Karpas-422 (cell line): ENCODE data around the gene OLFML2B. TPM values are rescaled to one million over a fixed set of nuclear protein-coding genes. Genes with fewer than 3 reads are reported as not detected.

ENCODE experiments used
- DNase-seq: peaks from one replicate; pipeline ENCODE4 v3.0.0-alpha.2; 2015
- H2AFZ ChIP-seq: fragments of 200-600 bp; sonication (generic); 2 replicates; pipeline ENCODE4 v1.6.1; 2014; ENCODE audit warnings: antibody characterized with exemption, low read length, mixed read lengths
- H3K27ac ChIP-seq: fragments of 200-600 bp; sonication (generic); 2 replicates; pipeline ENCODE4 v1.5.1; 2014; ENCODE audit warnings: mild to moderate bottlenecking, low read length, moderate library complexity
- H3K27me3 ChIP-seq: fragments of 200-600 bp; sonication (generic); 2 replicates; pipeline ENCODE4 v1.6.1; 2014; ENCODE audit warnings: low read length, mixed read lengths
- H3K36me3 ChIP-seq: fragments of 200-600 bp; sonication (generic); 2 replicates; pipeline ENCODE4 v1.6.1; 2014; ENCODE audit warnings: low read length, mixed read lengths; ENCODE audit not compliant: insufficient read depth
- H3K4me1 ChIP-seq: fragments of 200-600 bp; sonication (generic); 2 replicates; pipeline ENCODE4 v1.6.1; 2014; ENCODE audit warnings: mild to moderate bottlenecking, low read length, mixed read lengths
- H3K4me2 ChIP-seq: fragments of 200-600 bp; sonication (generic); 2 replicates; pipeline ENCODE4 v1.6.1; 2014; ENCODE audit warnings: low read length, low read depth, mild to moderate bottlenecking; ENCODE audit not compliant: poor library complexity, severe bottlenecking
- H3K4me3 ChIP-seq: fragments of 200-600 bp; sonication (generic); 2 replicates; pipeline ENCODE4 v1.5.1; 2014; ENCODE audit warnings: mild to moderate bottlenecking, antibody characterized with exemption, low read length, mixed read lengths
- H3K79me2 ChIP-seq: fragments of 200-600 bp; sonication (generic); 2 replicates; pipeline ENCODE4 v1.6.1; 2014; ENCODE audit warnings: mild to moderate bottlenecking, low read length, mixed read lengths
- H3K9ac ChIP-seq: fragments of 200-600 bp; sonication (generic); 2 replicates; pipeline ENCODE4 v1.6.0; 2014; ENCODE audit warnings: low read length
- H3K9me2 ChIP-seq: fragments of 200-600 bp; sonication (generic), shearing (Covaris generic); replicated peaks from 2 replicates; pipeline ENCODE4 v1.6.0; 2014; ENCODE audit warnings: mild to moderate bottlenecking, low read length, moderate library complexity; ENCODE audit not compliant: insufficient read depth
- H3K9me3 ChIP-seq: fragments of 300-700, 200-600 bp; sonication (generic); 2 replicates; pipeline ENCODE4 v1.6.1; 2014; ENCODE audit warnings: low read length, mixed read lengths
- H4K20me1 ChIP-seq: fragments of 200-600 bp; sonication (generic); 2 replicates; pipeline ENCODE4 v1.6.1; 2014; ENCODE audit warnings: mild to moderate bottlenecking, antibody characterized with exemption, low read length, low read depth; ENCODE audit not compliant: insufficient read depth
- total RNA-seq: library from RNA; depleted of rRNA; stranded (reverse); fragments of >200 nt; shearing (Covaris generic); gene quantifications from 2 replicates; pipeline ENCODE4 v1.2.3, GENCODE V29; 2014; ENCODE audit warnings: low replicate concordance

The OLFML2B gene
- total RNA-seq, 1 experiment from 2014 or later = not detected

DNA sequence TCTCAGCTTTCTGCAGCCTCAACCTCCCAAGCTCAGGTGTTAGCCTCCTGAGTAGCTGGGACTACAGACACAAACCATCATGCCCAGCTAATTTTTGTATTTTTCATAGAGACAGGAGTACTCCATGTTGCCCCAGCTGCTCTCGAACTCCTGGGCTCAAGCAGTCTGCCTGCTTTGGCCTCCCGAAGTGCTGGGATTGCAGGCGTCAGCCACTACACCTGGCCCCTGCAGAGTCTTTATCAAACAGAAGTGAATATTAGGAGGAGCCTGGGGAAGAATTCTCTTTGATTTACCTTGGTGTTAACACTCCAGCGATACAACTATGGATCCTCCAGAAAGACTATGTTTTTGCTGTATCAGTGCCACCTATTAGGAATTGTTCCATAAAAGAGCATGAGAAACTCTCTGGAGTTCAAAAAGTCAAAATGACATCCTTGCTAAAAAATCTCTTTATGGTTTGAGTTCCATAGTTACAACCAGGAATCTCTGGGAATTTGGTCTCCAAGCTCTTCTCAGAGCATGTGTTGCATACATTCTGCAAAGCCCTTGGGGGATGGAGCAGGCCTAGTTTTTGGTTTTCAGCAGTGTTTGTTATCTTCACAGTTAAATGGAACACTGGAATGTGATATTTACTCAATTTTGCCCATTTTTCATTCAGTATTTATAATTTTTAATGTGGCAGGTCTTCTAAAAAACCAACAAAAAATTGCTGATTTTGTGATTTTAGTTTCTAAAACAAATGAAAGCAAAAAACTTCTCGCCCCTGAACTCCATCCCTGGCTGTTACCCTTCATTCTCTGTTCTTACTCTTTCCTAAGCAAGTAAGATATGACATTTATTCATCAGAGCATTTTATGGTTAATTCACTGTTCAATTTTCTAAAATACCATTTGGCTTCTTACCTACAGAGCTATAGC lies 77.3 kb downstream of the OLFML2B start:
- Histone ChIP-seq H3K4me2 (no peak overlapping the region), H4K20me1 (no peaks in the 10 kb centered on the region), H3K27ac (no peak overlapping the region), H3K4me1 (peaks cover 21% of the 10 kb centered on the region), H3K79me2 (no peaks in the 10 kb centered on the region), H3K9me2 (no peaks in the 10 kb centered on the region), H3K27me3 (no peaks in the 10 kb centered on the region), H3K4me3 (no peak overlapping the region), H3K9ac (no peak overlapping the region), H3K36me3 (0 out of 2 replicates have a peak, but pooled peaks cover 3% of the 10 kb centered on the region), H2AFZ (no peak overlapping the region), H3K9me3 (no peaks in the 10 kb centered on the region)
- DNase-seq = no peak

DNA sequence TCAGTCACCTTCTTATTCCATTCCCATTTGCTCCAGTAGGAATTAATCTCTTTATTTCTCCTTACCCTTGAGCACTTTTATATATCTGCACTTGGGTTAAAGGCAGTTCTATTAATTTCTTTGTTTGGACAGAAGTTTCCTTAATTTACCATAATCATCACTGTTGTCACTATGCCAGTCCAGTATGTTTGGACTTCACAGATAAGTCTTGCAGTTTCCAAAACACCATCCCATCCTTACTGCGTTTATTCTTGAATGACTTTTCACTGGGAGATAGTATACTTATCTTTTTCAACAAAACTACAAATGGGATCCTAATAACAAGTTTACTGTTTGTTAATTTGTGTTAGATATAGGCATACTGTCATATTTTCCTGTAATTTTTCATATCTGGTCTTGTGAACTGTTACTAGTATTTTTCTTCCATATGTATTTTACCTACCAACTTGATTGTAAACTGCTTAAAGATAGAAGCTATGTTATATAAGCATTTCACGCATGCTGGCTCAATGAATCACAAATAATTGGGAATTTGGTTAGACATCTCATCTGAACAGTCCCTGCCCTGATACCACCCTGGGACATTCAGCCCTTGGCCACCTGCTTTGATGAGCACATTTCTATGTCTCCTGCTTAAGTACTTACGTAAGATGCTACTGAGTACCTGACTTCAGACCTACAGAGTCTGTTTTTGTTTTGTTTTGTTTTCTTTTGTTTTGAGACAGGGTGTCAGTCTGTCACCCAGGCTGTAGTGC lies 78.2 kb downstream of the OLFML2B start:
- Histone ChIP-seq H2AFZ (no peak overlapping the region), H3K4me3 (no peak overlapping the region), H3K79me2 (no peaks in the 10 kb centered on the region), H3K9me3 (no peaks in the 10 kb centered on the region), H3K27ac (no peak overlapping the region), H3K9me2 (no peaks in the 10 kb centered on the region), H3K27me3 (no peaks in the 10 kb centered on the region), H3K4me1 (peaks cover 16% of the 10 kb centered on the region), H3K36me3 (0 out of 2 replicates have a peak, but pooled peaks cover 3% of the 10 kb centered on the region), H3K4me2 (no peak overlapping the region), H3K9ac (no peak overlapping the region), H4K20me1 (no peaks in the 10 kb centered on the region)
- no peak for DNase-seq

DNA sequence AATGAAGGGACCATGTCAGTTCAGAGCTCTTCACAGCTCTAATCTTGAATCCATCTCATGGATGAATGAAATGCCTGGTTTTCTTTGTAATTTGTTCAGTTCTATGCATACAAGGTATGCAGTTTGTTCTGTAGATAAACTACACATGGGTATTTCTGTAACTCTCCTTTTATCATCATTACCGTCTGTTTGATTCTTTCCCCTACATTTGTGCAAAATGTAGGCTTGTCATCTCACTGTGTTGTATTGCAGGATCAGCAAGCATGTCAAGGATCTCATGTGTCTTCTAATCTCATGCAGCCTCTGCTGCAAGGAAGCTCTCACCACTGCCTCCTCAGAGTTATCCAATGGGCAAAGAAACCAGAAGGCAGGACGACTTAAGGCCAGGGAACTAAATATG lies 79.3 kb downstream of the OLFML2B start:
- no peak overlapping the region for H3K4me2 ChIP-seq
- no peaks in the 10 kb centered on the region for H3K9me2 ChIP-seq
- H3K79me2 ChIP-seq = no peaks in the 10 kb centered on the region
- peaks cover 9% of the 10 kb centered on the region for H3K4me1 ChIP-seq
- H3K9me3 ChIP-seq = no peaks in the 10 kb centered on the region
- no peaks in the 10 kb centered on the region for H4K20me1 ChIP-seq
- H3K36me3 ChIP-seq = 0 out of 2 replicates have a peak, but pooled peaks cover 3% of the 10 kb centered on the region
- DNase-seq = no peak
- no peak overlapping the region for H2AFZ ChIP-seq
- no peak overlapping the region for H3K4me3 ChIP-seq
- H3K9ac ChIP-seq = no peak overlapping the region
- no peak overlapping the region for H3K27ac ChIP-seq
- H3K27me3 ChIP-seq = no peaks in the 10 kb centered on the region

DNA sequence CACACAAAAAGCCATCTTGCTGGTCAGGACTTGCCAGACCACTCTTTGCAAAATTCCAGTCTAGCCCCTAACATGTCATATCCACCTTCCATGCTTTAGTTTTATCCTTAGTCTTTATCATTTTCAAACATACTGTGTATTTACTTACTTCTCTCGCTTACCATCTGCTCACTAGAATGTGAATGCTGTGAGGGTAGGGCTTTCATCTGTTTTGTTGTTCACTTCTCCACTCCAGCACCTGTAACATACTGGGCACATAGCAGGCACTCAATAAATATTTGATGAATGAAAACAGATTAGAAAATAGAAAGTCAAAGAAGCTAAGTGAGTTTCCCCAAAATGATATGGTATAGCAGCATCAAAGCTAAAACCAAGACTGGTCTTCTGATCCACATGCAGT lies 79.9 kb downstream of the OLFML2B start:
- H3K27me3 ChIP-seq = no peaks in the 10 kb centered on the region
- H3K79me2 ChIP-seq = no peaks in the 10 kb centered on the region
- peaks cover 2% of the 10 kb centered on the region for H3K4me1 ChIP-seq
- DNase-seq = no peak
- no peaks in the 10 kb centered on the region for H4K20me1 ChIP-seq
- H3K27ac ChIP-seq = no peak overlapping the region
- no peak overlapping the region for H3K4me3 ChIP-seq
- H3K9ac ChIP-seq = no peak overlapping the region
- no peaks in the 10 kb centered on the region for H3K9me2 ChIP-seq
- H3K36me3 ChIP-seq = 0 out of 2 replicates have a peak, but pooled peaks cover 3% of the 10 kb centered on the region
- H3K9me3 ChIP-seq = no peaks in the 10 kb centered on the region
- H3K4me2 ChIP-seq = no peak overlapping the region
- H2AFZ ChIP-seq = no peak overlapping the region

DNA sequence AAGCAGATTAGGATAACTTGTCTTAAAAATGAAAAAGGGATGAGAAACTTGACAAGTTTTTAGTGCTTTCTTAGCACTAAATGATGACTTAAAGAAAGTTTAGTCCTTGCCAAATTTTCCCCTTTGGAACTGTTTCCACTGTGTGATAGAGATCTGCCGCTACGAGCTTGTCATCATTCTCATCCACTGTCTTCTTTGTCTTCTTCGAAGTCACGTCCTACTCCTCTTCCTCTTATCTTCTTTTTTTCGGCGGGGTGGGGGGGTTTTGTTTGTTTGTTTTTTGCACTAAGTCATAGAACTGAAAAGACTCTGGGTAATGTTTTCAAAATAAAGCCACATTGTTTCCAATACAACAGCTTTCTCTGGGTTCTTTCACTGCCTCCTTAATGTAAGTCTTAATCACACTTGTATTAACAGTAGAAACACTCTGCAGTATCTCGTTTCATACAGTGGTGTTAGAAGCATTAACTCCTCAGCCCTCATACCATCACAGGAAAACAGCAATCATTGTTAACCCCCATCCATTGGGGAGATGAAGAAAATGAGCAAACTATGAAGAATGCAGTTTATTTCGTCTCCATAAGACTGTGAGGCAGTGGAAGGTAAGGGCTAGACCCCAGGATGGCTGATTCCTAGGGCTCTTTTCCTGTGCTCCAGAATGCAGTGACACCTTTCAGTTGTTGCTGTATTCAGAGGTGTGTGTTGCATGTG lies 81.8 kb downstream of the OLFML2B start:
- H3K4me2 ChIP-seq = no peak overlapping the region
- DNase-seq = no peak

DNA sequence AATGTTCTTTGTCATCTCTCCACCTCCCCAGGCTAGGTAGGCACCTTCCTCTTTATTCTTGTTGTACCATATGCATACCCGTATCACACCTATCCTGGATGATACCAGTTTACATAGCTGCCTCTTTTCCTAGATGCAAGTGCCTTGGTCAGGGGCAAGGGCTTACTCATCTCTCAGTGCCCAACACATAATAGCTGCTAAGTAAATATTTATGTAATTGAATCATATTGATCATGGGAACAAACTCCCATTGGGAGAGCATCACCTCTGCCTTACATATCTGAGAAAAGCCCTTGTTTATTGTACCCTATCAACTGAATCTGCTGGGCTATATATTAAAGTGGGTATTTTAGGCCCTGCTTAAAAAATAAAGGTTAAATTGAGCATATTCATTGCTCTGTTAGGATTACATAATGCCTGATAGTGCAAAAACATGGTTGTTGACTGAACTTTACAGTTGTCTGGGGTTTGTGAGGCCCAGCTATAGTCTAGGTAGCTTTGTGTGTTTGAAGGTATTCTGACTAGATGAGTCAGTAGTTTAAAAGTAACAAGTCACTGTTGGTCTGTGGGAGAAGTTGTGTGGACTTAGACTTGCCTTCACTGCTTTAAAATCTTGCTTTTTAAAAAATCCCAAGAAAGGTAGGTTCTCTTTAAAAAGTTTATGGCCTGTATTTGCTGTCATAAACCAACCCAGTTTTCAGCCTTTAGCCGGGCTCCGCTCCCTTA lies 82.6 kb downstream of the OLFML2B start:
- Histone ChIP-seq H3K4me3 (no peak overlapping the region), H4K20me1 (no peaks in the 10 kb centered on the region), H2AFZ (no peak overlapping the region), H3K36me3 (0 out of 2 replicates have a peak, but pooled peaks cover 3% of the 10 kb centered on the region), H3K27me3 (no peaks in the 10 kb centered on the region), H3K9ac (no peak overlapping the region), H3K27ac (no peak overlapping the region), H3K9me3 (no peaks in the 10 kb centered on the region), H3K9me2 (no peaks in the 10 kb centered on the region), H3K4me2 (no peak overlapping the region), H3K4me1 (no peaks in the 10 kb centered on the region), H3K79me2 (no peaks in the 10 kb centered on the region)
- no peak for DNase-seq

More for the DNA sequence above, 81.8 kb downstream of the OLFML2B start:
- H3K9me2 ChIP-seq = no peaks in the 10 kb centered on the region
- H3K4me3 ChIP-seq = no peak overlapping the region
- H3K79me2 ChIP-seq = no peaks in the 10 kb centered on the region
- no peaks in the 10 kb centered on the region for H3K4me1 ChIP-seq
- no peak overlapping the region for H2AFZ ChIP-seq
- H3K9ac ChIP-seq = no peak overlapping the region
- no peaks in the 10 kb centered on the region for H3K27me3 ChIP-seq
- H3K36me3 ChIP-seq = 0 out of 2 replicates have a peak, but pooled peaks cover 3% of the 10 kb centered on the region
- H3K9me3 ChIP-seq = no peaks in the 10 kb centered on the region
- no peak overlapping the region for H3K27ac ChIP-seq
- no peaks in the 10 kb centered on the region for H4K20me1 ChIP-seq

DNA sequence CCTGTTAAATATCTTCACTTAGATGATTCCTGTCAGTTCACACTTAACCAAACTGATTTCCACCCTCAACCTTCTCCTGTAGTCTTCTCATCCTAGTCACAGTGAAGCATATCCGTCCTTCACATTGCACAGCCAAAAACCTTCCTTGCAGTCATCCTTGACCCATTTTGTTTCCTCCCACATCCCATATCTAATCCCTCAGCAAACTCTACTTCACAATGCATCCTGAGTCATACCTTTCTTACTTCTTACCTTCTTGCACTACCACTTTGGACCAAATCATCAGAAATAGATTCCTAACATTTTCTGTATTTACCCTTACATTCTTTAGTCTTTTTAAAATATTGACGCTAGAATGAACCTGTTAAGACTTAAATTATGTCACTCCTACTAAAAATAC lies 86.9 kb downstream of the OLFML2B start:
- H2AFZ ChIP-seq = no peak overlapping the region
- H3K9me3 ChIP-seq = no peaks in the 10 kb centered on the region
- no peaks in the 10 kb centered on the region for H3K79me2 ChIP-seq
- DNase-seq = no peak
- H3K36me3 ChIP-seq = no peaks in the 10 kb centered on the region
- H3K27ac ChIP-seq = no peak overlapping the region
- H3K27me3 ChIP-seq = no peaks in the 10 kb centered on the region
- H3K9me2 ChIP-seq = no peaks in the 10 kb centered on the region
- H3K4me2 ChIP-seq = no peak overlapping the region
- H3K4me3 ChIP-seq = no peak overlapping the region
- H3K9ac ChIP-seq = no peak overlapping the region
- H4K20me1 ChIP-seq = no peaks in the 10 kb centered on the region
- H3K4me1 ChIP-seq = peaks cover 28% of the 10 kb centered on the region
